GM12872 (cell line): ENCODE measurements around the gene TFEB.

ENCODE experiments used
- TF ChIP-seq, protein P1 (sequence below): IDR thresholded peaks from 3 replicates; pipeline ENCODE4 v1.5.1; 2011; ENCODE audit warnings: low read depth, mild to moderate bottlenecking, low read length, moderate library complexity; ENCODE audit not compliant: insufficient read depth

The TFEB gene

DNA sequence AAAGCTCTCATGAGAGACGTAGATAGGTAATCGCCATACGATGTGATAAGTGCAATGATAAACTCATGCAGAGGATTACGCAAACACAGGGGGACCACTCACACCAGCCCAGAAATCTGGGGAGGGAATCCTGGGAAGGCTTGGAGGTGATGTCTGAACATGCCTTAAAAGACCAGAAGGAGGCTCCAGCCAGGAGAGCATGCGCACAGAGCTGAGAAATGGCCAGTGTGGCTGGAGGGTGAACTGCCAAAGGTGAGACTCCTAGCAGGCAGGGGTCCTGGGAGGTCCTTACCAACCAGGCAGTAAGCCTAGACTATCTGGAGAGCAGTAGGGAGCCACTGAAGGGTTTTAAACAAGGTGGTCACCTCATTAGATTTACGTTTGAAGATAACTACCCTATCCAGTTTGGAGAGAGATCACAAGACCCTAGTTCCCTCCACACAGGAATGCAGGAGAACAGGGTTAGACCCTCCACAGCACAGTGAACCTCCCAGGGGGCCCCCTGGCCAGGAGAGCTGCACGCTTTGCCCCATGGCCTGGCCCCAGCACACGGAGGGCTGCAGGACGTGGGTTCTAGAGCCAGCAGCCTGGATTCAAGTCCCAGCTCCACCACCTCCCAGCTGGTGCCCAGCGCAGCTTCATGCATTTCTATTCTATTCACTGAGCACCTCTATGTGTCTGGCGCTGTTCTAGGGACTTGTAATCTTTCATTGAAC is 84.0 kb downstream of the TFEB start:
- TF ChIP-seq, protein P1, sequence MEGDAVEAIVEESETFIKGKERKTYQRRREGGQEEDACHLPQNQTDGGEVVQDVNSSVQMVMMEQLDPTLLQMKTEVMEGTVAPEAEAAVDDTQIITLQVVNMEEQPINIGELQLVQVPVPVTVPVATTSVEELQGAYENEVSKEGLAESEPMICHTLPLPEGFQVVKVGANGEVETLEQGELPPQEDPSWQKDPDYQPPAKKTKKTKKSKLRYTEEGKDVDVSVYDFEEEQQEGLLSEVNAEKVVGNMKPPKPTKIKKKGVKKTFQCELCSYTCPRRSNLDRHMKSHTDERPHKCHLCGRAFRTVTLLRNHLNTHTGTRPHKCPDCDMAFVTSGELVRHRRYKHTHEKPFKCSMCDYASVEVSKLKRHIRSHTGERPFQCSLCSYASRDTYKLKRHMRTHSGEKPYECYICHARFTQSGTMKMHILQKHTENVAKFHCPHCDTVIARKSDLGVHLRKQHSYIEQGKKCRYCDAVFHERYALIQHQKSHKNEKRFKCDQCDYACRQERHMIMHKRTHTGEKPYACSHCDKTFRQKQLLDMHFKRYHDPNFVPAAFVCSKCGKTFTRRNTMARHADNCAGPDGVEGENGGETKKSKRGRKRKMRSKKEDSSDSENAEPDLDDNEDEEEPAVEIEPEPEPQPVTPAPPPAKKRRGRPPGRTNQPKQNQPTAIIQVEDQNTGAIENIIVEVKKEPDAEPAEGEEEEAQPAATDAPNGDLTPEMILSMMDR, result no peak

DNA sequence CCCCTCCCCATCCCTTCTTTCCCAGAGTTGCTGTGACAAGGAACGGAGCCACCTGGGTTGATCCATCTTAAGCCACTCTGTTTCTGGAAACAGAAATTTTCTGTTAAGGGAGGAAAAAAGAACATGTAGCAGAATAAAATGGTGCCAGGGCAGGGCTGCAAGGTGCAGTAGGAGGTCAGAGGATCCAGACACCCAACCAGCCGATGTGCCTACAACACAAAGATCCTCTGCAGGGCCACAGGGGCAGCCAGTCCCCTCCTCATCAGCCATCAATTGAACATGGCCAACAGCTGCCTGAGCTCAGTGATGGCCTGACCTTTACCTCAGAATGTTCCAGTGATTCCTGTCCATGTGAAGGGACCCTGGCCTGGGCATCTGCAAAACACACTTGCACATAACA is 85.3 kb downstream of the TFEB start:
- TF ChIP-seq, protein P1, result no peak

DNA sequence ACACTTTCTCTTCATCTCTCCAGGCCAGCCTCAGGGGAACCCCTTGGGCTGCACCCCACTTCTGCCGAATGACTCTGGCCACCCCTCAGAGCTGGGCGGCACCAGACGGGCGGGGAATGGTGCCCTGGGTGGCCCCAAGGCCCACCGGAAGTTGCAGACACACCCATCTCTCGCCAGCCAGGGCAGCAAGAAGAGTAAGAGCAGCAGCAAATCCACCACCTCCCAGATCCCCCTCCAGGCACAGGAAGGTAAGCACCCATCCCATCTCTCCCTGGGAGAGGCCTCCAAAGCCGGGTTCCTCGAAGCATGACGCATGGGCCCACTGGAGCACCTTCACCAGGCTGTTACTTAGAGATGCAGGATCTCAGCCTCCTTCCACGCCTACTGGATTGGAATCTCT is 85.8 kb downstream of the TFEB start:
- TF ChIP-seq, protein P1, result no peak

DNA sequence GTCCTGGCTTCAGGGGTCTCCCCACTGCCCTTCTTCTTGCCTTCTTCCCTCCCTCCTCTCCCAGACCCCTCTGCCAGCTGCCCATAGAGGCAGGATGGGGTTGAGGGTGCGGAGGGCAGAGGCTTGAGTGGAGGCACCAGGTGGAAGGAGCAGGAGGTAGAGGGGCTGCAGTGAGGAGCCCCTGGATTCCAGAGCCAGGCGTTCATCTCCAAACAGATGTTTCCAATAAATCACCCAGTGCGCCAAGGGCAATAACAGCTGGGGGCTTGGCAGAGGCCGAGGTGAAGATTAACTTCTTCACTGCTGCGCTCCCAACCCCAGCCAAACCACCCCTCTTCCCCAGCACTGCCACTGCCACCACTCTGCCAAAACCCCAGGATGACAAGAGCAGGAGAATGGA is 86.5 kb downstream of the TFEB start:
- TF ChIP-seq, protein P1, result no peak

DNA sequence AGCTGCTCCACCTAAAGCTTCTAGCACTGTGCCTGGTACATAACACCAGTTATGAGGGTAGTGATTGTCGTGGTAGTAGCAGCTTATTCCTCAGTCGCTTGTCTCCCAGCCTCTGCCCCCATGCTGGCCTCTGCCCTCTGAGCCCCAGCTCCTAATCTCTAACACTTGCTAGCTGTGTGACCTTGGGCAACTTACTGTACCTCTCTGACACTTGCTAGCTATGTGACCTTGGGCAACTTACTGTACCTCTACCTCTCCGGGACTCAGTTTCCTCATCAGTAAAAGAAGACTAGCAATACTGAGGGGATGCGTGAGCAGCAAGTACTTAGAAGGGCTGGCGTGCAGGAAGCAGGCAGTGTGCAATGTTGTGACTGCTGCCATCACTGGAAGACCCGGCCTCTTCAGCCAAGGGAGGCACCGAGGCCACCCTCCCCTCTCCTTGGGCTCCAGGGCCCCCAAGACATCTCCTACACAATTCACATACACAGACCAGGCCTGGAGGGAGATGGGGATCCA is 87.3 kb downstream of the TFEB start:
- TF ChIP-seq, protein P1, result no peak

DNA sequence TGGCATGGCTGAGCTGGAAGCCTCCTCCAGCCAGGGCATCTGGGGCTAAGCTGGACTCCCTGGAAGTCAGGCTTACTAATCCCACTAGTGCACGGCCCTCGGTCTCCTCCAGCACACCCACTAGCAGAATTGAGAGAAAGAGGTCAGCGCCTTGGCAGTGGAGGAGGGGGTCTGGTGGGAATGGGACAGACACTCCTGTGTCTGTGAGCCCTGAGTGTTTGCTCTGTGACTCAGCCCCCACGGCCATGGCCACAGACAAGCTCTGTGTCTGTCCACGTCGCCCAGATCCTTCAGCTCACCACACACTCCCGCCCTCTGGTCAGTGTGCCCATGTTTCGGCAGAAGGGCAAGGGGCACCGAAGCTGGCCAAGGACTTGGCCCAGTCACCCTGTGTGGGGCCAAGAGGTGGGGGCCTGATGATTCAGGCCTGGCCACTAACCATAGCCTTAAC is 88.3 kb downstream of the TFEB start:
- TF ChIP-seq, protein P1, result no peak

DNA sequence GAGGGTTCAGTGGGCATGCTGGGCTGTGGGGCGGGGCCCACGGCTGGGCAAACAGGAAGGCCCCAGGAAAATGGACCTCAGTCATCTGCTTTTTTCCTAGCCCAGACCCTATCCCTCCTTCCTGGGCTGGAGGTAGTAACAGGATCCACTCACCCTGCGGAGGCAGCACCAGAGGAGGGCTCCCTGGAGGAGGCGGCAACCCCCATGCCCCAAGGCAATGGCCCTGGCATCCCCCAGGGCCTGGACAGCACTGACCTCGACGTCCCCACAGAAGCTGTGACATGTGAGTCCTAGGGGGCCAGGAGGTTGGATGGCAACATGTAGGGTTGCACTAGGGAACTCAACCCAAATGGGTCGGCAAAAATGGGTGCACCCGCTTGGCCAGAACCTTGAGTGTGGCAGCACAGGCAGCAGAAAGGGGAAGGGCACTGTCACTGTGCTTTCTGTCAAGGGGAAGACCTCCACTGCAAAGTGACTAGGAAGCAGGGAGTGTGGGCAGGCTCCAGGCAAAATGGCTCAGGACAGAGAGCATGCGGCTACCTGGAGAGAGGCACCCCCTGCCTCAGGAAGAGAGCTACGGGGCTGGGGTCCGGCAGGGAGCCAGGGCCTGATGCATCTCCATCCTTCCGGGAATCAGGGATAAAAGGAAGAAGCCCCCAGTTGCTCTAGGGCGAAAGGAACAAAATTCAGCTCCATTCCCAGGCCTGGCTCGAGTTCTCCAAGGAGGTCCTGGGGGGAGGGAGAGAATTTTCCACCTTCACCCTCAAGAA is 89.2 kb downstream of the TFEB start:
- TF ChIP-seq, protein P1, result no peak
